H1 (cell line): ENCODE data around the gene ADM2. TPM values are rescaled to one million over a fixed set of nuclear protein-coding genes. Genes with fewer than 3 reads are reported as not detected.

Experiments
- BRCA1 ChIP-seq: IDR thresholded peaks from 2 replicates; pipeline ENCODE4 v1.6.1; 2012; ENCODE audit warnings: low read depth, low read length, improper control_type of control experiment
- CHD7 ChIP-seq: fragments of 300-600 bp; sonication (generic); IDR thresholded peaks from 2 replicates; pipeline ENCODE4 v1.7.1; 2012; ENCODE audit warnings: low read length, moderate library complexity, mild to moderate bottlenecking, inconsistent platforms; ENCODE audit not compliant: insufficient replicate concordance
- FOSL1 ChIP-seq: IDR thresholded peaks from 2 replicates; pipeline ENCODE4 v1.6.1; 2011; ENCODE audit warnings: mild to moderate bottlenecking, low read depth, low read length, moderate library complexity; ENCODE audit not compliant: insufficient read depth
- GTF2F1 ChIP-seq: IDR thresholded peaks from 2 replicates; pipeline ENCODE4 v1.6.1; 2012; ENCODE audit warnings: low read depth, low read length, improper control_type of control experiment, borderline replicate concordance
- NRF1 ChIP-seq: IDR thresholded peaks from 2 replicates; pipeline ENCODE4 v1.6.1; 2011; ENCODE audit warnings: mild to moderate bottlenecking, low read depth, low read length, improper control_type of control experiment
- POU5F1 ChIP-seq: IDR thresholded peaks from 2 replicates; pipeline ENCODE4 v1.6.1; 2011; ENCODE audit warnings: low read depth, mild to moderate bottlenecking, low read length, moderate library complexity
- RBBP5 ChIP-seq: IDR thresholded peaks from 2 replicates; pipeline ENCODE4 v1.7.1; 2012; ENCODE audit warnings: low read depth, mild to moderate bottlenecking, inconsistent platforms, low read length, moderate library complexity, borderline replicate concordance
- YY1 ChIP-seq: IDR thresholded peaks from 2 replicates; pipeline ENCODE4 v1.6.1; 2011; ENCODE audit warnings: low read depth, mild to moderate bottlenecking, low read length
- polyA plus RNA-seq, 7 experiments: library from polyadenylated mRNA; depleted of rRNA in 3 of 7; stranded (reverse) in 5 of 7; unstranded in 2 of 7; fragments of >200 nt in 5 of 7; fragments of 200-250 nt in 2 of 7; gene quantifications; 1 replicate in 5 of 7; 2 replicates in 1 of 7; 4 replicates in 1 of 7; pipeline versions ENCODE4 v1.2.1 to v1.2.3, GENCODE V29; 2011 to 2013; ENCODE audit warnings: missing spikeins in 2 of 7, mixed read lengths in 2 of 7
- total RNA-seq: library from RNA; stranded (reverse); fragmentation: NEBNext Ultra II Directional; extraction: Animal tissue kit (Norgen Biotek cat#: 25700); gene quantifications from 2 replicates; pipeline ENCODE4 v1.2.1, GENCODE V29; 2021

Gene ADM2
- total and polyA plus RNA-seq, 2 of the 8 experiments (the other 6 are each of a cell fraction or from before 2014, with no cell fraction given): 3.3 to 7.5 TPM

DNA sequence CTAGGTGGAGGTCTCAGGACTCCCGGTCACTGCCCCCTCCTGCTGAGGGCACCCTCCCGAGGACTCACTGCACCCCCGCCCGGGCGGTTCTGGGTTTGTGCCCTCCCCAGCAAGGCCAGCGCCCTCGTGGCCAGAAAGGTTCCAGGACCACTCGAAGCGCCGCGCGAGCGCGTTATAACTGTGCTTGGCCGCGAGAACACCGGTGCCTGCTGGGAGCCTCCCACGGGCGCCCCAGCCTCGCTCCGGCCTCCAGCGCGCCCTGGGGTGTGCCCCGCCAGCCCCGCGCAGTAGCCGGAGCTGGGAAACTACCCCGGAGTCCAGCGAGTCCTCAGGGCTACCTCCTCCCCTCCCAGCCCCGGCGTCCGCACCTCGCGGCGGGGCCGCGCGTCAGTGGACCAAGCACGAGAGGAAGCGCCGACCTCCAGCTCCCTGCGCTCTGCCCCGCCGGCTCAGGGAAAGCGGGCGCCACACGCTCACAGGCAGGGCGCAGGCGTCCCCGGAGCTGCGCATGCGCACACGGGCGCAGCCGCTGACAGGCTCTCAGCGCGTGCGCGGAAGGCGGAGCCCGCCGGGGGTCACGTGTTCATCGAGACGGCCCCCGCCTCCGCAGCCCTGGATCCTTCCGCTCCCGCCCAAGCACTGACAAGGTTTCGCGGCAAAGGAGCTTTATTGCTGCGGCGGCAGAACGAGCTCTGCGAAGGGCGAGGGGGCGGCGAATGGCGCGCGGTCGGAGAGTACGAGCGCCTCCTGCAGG is 43.9 kb downstream of the ADM2 start, which contains the start of gene SCO2 (continued):
- TF ChIP-seq CHD7 (no peak), POU5F1 (no peak), YY1 (no peak), FOSL1 (no peak), GTF2F1 (no peak), RBBP5 (no peak), NRF1 (peak; percentile 93), BRCA1 (no peak)
